Natural killer cell (primary cell): ENCODE data around the gene GOLGA6L26. TPM values are rescaled to one million over a fixed set of nuclear protein-coding genes. Genes with fewer than 3 reads are reported as not detected.
"Not testable (repeated sequence)": the region's sequence is repeated elsewhere in the genome, so short reads cannot be mapped to it uniquely, and the experiment has no call there.

Experiments
- ATAC-seq, 3 donors: fragments of 150-1000 bp in 2 of 3; fragments of 200-7000 bp in 1 of 3; cut with Tn5 transposase; 1 replicate in 1 of 3; 2 replicates in 2 of 3; pipeline ENCODE4 v1.10.0; 2021; ENCODE audit warnings: mild to moderate bottlenecking in 2 of 3, moderate library complexity in 2 of 3
- DNase-seq, 2 donors: peaks; one replicate each; pipeline versions ENCODE4 v3.0.0 to v3.0.0-alpha.2; 2013 to 2021; ENCODE audit warnings: mixed read lengths in 1 of 2
- H3K27ac ChIP-seq: one replicate; pipeline ENCODE4 v1.5.1; 2013; ENCODE audit warnings: mild to moderate bottlenecking, low read length
- H3K27me3 ChIP-seq: one replicate; pipeline ENCODE4 v1.6.1; 2013; ENCODE audit warnings: low read length; ENCODE audit not compliant: control insufficient read depth, insufficient read depth
- H3K36me3 ChIP-seq: one replicate; pipeline ENCODE4 v1.6.1; 2013; ENCODE audit warnings: low read length; ENCODE audit not compliant: control insufficient read depth, insufficient read depth
- H3K4me1 ChIP-seq: one replicate; pipeline ENCODE4 v1.6.1; 2013; ENCODE audit warnings: low read length; ENCODE audit not compliant: control insufficient read depth, insufficient read depth
- H3K4me3 ChIP-seq: one replicate; pipeline ENCODE4 v1.5.1; 2013; ENCODE audit warnings: low read length
- H3K9me3 ChIP-seq: one replicate; pipeline ENCODE4 v1.6.1; 2013; ENCODE audit warnings: low read length; ENCODE audit not compliant: control insufficient read depth, insufficient read depth
- H3K27ac Mint-ChIP-seq, 2 donors: one replicate each; pipeline ENCODE4 v1.8.0; 2022; ENCODE audit warnings: mild to moderate bottlenecking in 2 of 2, mixed read lengths in 2 of 2, moderate library complexity in 1 of 2
- H3K27me3 Mint-ChIP-seq, 2 donors: one replicate each; pipeline ENCODE4 v1.8.0; 2022; ENCODE audit warnings: low read depth in 2 of 2, mixed read lengths in 2 of 2
- H3K36me3 Mint-ChIP-seq: one replicate; pipeline ENCODE4 v1.8.0; 2022; ENCODE audit warnings: mixed read lengths
- H3K4me1 Mint-ChIP-seq, 2 donors: one replicate each; pipeline ENCODE4 v1.8.0; 2022; ENCODE audit warnings: mixed read lengths in 2 of 2
- H3K4me3 Mint-ChIP-seq: one replicate; pipeline ENCODE4 v1.8.0; 2022; ENCODE audit warnings: mild to moderate bottlenecking, moderate library complexity, mixed read lengths
- H3K9me3 Mint-ChIP-seq, 2 donors: one replicate each; pipeline ENCODE4 v1.8.0; 2022; ENCODE audit warnings: mixed read lengths in 2 of 2
- CTCF ChIP-seq: fragments of 200-600 bp; IDR thresholded peaks from one replicate; pipeline ENCODE4 v1.8.0; 2022; ENCODE audit warnings: antibody characterized with exemption
- WGBS: methylation state at CpG from one replicate; pipeline ENCODE4 v1.1.7; 2013; ENCODE audit warnings: missing lambda C conversion rate; ENCODE audit not compliant: insufficient coverage; 5-methylcytosine and 5-hydroxymethylcytosine counted together
- intact Hi-C: fragments of 100-400 bp; cut with micrococcal nuclease; formaldehyde crosslinking; loops from one replicate; pipeline ENCODE4 v1.14.2; 2022
- total RNA-seq, 4 donors: library from RNA; stranded (reverse); fragments of 120-200 nt in 1 of 4; gene quantifications; one replicate each; pipeline versions ENCODE4 v1.2.3 to v1.2.4, GENCODE V29; 2013 to 2022

Gene GOLGA6L26
- total RNA-seq, 3 donors from 2014 or later (not counting 1 experiment from before 2014, with no cell fraction given), result not detected

- TF ChIP-seq CTCF, result no peak
- H3K4me1 Mint-ChIP-seq, result no peaks in the 10 kb centered on the region
- intact Hi-C loops, result no loop called here
Measured at GRCh38 chr15:23372284-23372683, 38.3 kb upstream of the GOLGA6L26 start.

DNA sequence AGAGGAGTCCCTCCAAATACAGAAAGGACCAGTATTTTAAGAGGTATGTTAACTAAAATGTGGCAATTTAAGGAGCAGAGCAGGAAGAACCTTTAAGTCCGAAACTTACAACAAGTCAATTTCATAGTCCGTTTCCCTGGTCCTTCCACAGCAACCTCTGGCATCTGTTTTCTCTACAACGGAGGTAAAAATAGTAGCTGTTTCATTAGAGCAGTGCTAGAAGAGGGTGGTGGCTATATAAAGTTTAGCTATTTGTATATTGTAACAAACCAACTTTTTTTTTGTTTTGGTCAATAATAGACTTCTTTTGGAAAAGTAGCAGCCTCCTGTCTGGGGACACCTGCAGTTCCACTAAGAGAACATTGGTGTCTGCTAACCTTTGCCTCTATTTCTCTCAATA lies 37.9 kb upstream of the GOLGA6L26 start:
- H3K27ac Mint-ChIP-seq, H3K4me3 ChIP-seq, H3K9me3 ChIP-seq, H3K36me3 Mint-ChIP-seq, H3K4me3 Mint-ChIP-seq, H3K27me3 Mint-ChIP-seq, intact Hi-C loops, H3K4me1 ChIP-seq, H3K9me3 Mint-ChIP-seq, H3K4me1 Mint-ChIP-seq, H3K27me3 ChIP-seq, DNase-seq, H3K36me3 ChIP-seq, H3K27ac ChIP-seq, ATAC-seq: not testable (repeated sequence)
- 80% methylated on average over 1 of the region's 3 CpGs for WGBS

More at GRCh38 chr15:23372284-23372683, 38.3 kb upstream of the GOLGA6L26 start:
- ATAC-seq, result no peak
- Mint-ChIP-seq H3K4me3 (no peak overlapping the region), H3K27me3 (peaks cover 0 to 4% of the 10 kb centered on the region in 2 donors), H3K27ac (no peak overlapping the region), H3K9me3 (no peaks in the 10 kb centered on the region), H3K36me3 (no peaks in the 10 kb centered on the region)
- Histone ChIP-seq H3K27me3 (no peaks in the 10 kb centered on the region), H3K4me1 (no peaks in the 10 kb centered on the region), H3K27ac (no peak overlapping the region), H3K4me3 (no peak overlapping the region), H3K9me3 (no peaks in the 10 kb centered on the region), H3K36me3 (no peaks in the 10 kb centered on the region)
- 87% methylated on average over 15 of the region's 15 CpGs for WGBS
- DNase-seq, result no peak

- intact Hi-C loops, DNase-seq, H3K27ac ChIP-seq, H3K27me3 Mint-ChIP-seq, H3K4me1 Mint-ChIP-seq, H3K9me3 Mint-ChIP-seq, H3K4me1 ChIP-seq, H3K27ac Mint-ChIP-seq, H3K9me3 ChIP-seq, H3K4me3 ChIP-seq, H3K36me3 ChIP-seq, H3K36me3 Mint-ChIP-seq, H3K27me3 ChIP-seq, ATAC-seq, H3K4me3 Mint-ChIP-seq: not testable (repeated sequence)
- 65% methylated on average over 4 of the region's 4 CpGs for WGBS
Measured at GRCh38 chr15:23371134-23371533, 37.1 kb upstream of the GOLGA6L26 start.

GRCh38 chr15:23370578-23370977 lies 36.6 kb upstream of the GOLGA6L26 start:
- Histone ChIP-seq H3K9me3 (no peaks in the 10 kb centered on the region), H3K27ac (no peak overlapping the region), H3K27me3 (no peaks in the 10 kb centered on the region), H3K4me3 (no peak overlapping the region), H3K4me1 (no peaks in the 10 kb centered on the region), H3K36me3 (no peaks in the 10 kb centered on the region)
- 80% methylated on average over 2 of the region's 2 CpGs for WGBS
- no peak for ATAC-seq
- Mint-ChIP-seq H3K9me3 (no peaks in the 10 kb centered on the region), H3K4me3 (no peak overlapping the region), H3K36me3 (no peaks in the 10 kb centered on the region), H3K27ac (no peak overlapping the region), H3K4me1 (no peaks in the 10 kb centered on the region), H3K27me3 (peaks cover 0 to 4% of the 10 kb centered on the region in 2 donors)
- DNase-seq, result no peak
- no peak for TF ChIP-seq CTCF
- intact Hi-C loops, result no loop called here

DNA sequence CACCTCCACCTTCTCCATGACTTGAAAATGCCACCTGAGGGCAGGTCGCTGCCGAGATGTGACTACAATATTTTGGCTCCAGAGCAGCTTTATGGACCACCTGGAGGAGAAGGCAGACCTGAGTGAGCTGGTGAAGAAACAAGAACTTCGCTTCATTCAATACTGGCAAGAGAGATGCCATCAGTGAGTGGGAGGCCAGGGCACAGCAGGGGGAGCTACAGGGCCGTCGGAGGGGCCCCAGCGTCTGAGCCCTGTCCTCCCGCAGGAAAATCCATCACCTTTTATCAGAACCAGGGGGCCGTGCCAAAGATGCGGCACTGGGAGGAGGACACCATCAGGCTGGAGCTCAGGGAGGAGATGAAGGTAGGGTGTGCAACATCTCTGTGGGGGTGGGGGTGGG lies 30.3 kb upstream of the GOLGA6L26 start:
- H3K27me3 ChIP-seq, H3K4me3 ChIP-seq, H3K4me3 Mint-ChIP-seq, H3K9me3 ChIP-seq, H3K9me3 Mint-ChIP-seq, H3K36me3 Mint-ChIP-seq, intact Hi-C loops, H3K4me1 Mint-ChIP-seq, H3K27me3 Mint-ChIP-seq, H3K36me3 ChIP-seq, DNase-seq, H3K27ac ChIP-seq, H3K27ac Mint-ChIP-seq, ATAC-seq, H3K4me1 ChIP-seq: not testable (repeated sequence)
- 82% methylated on average over 3 of the region's 9 CpGs for WGBS

DNA sequence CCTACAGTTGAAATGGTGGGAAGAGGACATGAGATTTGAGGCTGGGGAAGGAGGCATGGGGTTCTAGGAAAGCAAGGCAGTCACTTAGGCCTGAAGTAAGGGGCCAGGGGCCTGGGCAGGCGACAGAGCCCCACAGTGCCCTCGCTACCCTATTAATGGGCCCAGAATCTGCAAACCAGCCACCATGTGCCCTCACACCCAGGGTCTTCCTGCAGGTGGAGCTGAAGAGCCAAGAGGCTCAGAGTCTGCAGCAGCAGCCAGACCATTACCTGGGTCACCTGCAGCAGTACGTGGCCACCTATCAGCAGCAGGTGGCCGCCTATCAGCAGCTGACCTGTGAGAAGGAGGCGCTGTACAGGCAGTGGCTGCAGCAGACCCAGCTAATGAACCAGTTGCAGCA lies 28.6 kb upstream of the GOLGA6L26 start:
- ATAC-seq, H3K27me3 Mint-ChIP-seq, H3K9me3 Mint-ChIP-seq, intact Hi-C loops, DNase-seq, H3K4me3 ChIP-seq, H3K36me3 ChIP-seq, H3K4me3 Mint-ChIP-seq, H3K27ac ChIP-seq, H3K4me1 ChIP-seq, H3K4me1 Mint-ChIP-seq, H3K27me3 ChIP-seq, H3K36me3 Mint-ChIP-seq, H3K27ac Mint-ChIP-seq, H3K9me3 ChIP-seq: not testable (repeated sequence)
- no CpG with 5 or more reads among the region's 5 CpGs for WGBS

DNA sequence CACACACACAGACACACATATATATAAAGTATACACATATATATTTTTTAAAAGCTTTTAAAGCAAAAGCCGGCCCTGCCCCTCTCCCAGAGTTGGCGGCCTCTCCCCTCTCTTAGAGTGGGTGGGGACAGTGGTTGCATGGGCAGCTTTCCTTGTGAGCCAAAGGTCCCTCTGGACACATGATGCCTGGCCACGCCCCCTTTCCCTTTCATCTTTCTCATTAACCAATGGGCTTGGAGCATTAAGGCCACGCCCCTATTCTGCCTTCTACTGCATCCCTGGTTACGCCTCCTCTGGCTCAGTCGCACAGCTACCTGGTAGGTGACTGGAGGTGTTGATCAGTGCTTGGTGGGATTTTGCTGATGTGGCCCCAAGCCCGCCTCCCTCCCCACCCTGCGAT lies 20.5 kb upstream of the GOLGA6L26 start, which contains the start of gene GOLGA8S:
Gene GOLGA8S (plus strand): TSS at position 301 of the 400 bp plus-strand sequence. CDS start 62 bp downstream, at position 363.
- H3K4me3 Mint-ChIP-seq, H3K27ac Mint-ChIP-seq, H3K4me1 ChIP-seq, H3K27me3 Mint-ChIP-seq, H3K36me3 ChIP-seq, H3K36me3 Mint-ChIP-seq, H3K4me3 ChIP-seq, H3K27ac ChIP-seq, intact Hi-C loops, H3K9me3 Mint-ChIP-seq, DNase-seq, H3K9me3 ChIP-seq, H3K27me3 ChIP-seq, H3K4me1 Mint-ChIP-seq, ATAC-seq: not testable (repeated sequence)
- WGBS, result no CpG with 5 or more reads among the region's 8 CpGs
